DMS 273 (cell line): ENCODE results near the gene ATP6V0E1.
A peak's percentile ranks its signal among the peaks of the same experiment; 100 is the strongest.

ENCODE experiments used
- DNase-seq: peaks from one replicate; lab custom pipeline; 2025; ENCODE audit not compliant: unreplicated experiment; lab: John Stamatoyannopoulos, UW

ATP6V0E1 gene

DNA sequence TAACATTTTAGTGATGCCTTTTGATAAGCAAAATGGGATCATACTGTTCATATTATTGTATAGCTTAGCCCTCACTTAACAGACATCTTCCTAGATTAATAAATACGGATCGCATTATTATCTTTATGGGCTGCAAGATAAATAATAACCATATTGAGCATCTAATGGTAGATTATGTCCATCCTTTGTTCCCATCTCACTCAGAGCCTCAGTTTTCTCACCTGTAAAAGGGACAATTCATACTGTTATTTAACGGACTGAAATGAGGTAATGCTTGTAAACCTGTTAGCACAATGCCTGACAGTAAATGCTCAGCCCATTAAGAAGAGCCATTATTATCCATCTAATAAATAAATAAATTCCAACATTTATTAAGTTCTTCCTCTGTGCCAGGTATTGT lies 27.3 kb upstream of the ATP6V0E1 start:
- DNase-seq = no peak

DNA sequence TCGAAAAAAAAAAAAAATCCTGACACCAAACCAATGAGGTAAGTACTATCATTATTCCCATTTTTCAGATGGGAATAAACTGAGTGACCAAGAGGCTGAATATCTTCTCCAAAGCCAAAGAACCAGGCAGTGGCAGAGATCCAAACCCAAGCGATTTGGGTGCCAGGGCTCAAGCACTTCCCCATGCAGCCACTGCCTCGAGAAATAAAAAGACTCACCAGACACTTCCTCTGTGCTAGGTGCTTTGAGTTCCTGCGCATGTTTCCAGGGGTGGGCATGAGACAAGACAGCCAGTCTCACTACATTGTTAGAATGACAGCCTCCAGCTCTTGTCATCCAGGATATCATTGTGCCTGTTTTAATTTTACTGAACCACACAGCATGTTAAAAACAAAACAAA lies 26.6 kb upstream of the ATP6V0E1 start:
- DNase-seq = peak; percentile 18

DNA sequence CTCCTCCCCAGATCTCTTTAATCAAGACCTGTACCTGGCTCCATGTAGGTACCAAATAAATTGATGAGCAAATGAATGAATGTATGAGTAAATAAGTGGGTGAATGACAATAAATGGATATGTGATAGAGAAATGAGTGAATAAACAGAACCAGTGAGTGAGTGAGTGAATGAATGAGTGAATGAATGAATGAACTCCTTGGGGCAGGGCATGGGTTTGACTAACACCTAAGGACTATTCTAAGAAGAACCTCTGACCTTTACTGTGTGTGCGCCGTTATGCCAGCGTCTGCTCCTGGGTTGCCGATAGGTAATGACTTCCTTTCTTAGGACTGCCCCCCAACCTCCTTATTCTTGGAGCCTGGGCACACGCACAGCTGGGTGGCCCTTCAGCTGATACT lies 26.1 kb upstream of the ATP6V0E1 start:
- DNase-seq = no peak

DNA sequence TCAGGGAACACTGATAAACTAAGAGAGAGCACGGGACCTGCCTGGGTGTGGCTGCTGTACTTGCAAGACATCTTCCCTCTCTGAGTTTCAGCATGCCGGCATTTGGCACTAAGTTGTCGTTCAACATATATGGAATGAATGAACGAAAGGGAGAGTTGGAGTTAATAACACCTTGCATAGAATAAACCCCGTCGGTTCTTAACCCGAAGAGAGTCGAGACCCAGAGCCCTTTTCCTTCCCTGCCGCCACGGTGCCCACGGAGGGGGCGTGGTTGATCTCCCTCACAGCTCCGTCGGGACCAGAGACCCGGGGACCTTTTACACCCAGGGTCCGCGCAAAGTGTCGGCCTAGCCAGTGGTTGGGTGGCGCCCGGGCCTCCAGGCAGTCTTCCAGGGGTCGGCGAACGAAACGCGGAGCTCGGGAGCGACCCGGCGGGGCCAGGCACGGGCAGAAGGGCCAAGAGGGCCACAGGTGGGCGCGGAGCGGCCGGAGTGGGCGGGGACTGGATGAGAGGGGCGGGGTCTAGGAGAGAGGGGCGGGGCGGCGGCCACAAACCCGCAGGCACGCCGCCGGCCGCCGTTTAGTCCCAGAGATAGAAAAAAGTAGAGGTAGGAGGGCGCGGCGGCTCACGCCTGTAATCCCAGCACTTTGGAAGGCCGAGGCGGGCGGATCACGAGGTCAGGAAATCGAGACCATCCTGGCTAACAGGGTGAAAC lies 25.1 kb upstream of the ATP6V0E1 start:
- DNase-seq = peak; percentile 78

DNA sequence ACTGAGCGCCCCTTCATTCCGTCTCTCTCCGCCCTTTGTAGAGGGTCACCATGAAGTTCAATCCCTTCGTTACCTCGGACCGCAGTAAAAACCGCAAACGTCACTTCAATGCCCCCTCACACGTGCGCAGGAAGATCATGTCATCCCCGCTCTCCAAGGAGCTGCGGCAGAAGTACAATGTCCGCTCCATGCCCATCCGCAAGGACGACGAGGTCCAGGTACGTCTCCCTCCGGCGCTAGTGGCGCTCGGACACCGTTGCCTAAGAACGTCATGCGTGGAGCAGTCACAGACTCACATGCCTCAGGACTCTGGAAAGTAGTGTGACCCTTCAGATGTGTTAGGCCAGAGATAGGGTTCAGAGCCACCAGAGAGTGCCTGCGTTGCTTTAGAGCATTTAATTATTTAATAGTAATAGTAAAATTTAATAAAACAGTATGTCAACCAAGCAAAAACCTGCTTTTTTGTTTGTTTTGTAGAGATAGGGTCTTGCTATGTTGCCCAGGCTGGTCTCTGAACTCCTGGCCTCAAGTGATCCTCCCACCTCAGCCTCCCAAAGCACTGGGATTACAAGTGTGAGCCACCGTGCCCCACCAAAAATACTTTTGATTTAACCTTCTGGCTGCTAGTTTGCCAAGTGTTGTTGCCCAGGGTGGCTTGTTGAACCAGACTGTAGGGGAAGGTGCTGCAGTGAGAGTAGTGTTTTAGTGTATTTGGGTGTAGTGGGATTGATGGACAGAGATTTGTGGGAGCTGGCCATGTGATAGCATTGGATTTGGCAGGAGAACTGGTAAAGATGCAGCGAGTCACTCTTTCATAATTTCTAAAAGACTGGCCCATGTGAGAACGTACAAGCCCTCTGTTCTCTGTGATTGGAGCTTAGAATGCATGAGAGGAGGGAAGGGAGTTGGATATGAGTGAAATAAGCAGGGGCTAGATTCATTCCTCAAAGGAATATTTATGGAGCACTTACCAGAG lies 23.5 kb upstream of the ATP6V0E1 start:
- DNase-seq = no peak

DNA sequence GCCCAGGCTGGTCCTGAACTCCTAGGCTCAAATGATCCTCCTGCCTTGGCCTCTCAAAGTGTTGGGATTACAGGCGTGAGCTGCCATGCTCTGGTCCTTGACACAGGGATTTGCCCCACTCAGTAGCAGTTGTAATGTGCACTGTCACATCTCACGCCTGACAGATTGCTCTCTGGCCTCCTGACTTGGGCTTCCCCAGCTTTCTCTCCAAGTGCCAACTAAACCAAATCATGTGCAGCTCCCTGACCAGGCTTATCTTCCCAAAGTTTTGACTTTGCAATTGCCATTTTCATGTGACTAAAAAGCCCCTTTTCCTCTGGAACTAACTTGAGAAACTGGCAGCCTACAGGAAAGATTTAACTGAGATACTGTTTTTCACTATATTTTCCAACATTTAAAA lies 13.7 kb upstream of the ATP6V0E1 start:
- DNase-seq = no peak

DNA sequence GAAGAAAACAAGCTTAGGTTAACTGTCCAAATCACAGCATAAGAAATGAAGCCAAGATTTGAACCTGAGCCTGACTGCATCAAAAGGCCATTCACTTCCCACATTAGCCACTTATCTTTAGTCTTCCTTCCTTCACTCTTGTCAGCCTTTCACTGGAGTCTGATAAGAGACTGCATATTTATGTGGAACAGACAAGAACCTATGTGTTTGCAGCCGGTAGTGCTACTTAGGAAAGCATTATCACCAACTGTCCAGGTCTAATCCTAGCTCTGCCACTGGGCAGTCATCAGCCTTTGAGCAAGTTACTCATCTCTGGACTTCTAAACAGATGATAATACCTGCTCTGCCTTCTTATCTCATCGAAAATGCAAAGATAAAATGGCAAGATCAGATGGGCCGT lies 12.1 kb upstream of the ATP6V0E1 start:
- no peak for DNase-seq

DNA sequence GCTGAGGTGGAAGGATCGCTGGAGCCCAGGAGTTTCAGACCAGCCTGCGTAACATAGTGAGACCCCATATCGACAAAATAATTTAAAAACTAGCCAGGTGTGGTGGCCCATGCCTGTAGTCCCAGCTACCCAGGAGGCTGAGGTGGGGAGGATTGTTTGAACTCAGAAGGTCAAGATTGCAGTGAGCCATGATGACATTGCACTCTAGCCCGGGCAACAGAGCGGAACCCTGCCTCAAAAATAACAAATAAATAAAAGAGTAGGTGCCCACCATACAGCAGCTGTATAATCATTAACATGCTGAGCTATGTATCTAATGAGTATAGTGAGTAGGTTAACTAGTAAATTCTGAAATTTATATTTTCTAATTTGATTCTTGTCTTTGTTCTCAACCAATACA lies 11.0 kb upstream of the ATP6V0E1 start:
- no peak for DNase-seq

DNA sequence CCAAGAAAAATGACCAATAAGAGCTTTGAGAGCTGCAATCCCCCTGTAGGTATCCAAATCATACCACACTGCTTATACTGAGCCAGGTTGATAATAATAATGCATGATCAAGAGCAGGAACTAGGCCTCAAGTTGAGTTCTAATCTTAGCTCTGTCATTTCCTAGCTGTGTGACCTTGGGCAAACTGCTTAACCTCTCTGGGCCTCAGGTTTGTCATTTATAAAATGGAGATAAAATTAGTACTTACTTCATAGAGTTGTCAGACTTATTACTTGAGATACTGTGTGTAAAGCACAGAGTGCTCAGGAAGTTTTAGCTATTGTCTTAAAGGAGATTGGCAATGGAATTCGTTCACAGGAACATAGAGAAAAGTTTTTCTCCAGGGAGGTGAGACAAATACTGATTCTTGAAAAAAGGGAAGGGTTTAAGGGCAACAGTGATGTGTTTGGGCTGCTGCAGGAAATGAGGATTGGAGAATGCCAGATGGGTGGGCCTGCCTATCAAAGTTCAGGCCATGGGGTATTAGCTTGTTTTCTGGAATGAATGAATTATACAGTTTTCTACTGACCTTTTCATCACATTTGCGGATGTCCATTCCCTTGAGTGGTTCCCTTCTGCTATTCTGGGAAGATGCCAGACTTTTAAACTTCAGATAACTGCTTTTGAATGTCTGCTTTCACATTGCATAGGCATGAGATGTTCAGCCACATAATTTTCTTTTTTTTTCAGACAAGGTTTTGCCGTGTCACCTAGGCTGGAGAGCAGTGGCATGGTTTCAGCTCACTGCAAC lies 10.2 kb upstream of the ATP6V0E1 start:
- DNase-seq = no peak

DNA sequence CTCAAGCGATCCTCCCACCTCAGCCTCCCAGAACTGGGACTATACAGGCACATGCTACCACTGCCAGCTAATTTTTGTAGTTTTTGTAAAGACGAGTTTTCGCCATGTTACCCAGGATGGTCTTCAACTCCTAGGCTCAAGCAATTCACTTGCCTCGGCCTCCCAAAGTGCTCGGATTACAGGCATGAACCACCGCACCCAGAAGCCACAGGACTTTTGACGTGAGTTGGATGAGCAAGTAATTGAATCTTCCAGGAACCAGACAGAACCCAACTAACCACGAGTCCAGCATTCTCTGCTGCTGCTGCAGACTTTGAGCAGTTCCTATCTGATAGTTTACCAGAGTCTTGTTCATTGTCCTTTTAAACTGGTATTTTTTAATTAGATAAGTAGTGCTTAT lies 9.6 kb upstream of the ATP6V0E1 start:
- no peak for DNase-seq

DNA sequence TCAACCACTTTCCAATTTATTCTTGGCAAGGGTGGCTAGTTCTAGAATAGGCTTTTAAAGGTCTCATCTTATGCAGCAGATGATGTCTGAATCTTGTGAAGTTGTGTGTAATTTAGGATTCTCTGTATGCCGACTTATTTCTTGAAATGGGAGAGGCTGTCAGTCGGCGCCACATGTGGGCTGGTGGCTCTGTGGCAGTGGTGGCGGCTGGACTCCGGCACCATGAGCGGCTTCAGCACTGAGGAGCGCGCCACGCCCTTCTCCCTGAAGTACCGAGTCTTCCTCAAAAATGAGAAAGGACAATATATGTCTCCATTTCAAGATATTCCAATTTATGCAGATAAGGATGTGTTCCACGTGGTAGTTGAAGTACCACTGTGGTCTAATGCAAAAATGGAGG lies 8.3 kb upstream of the ATP6V0E1 start:
- DNase-seq = no peak

DNA sequence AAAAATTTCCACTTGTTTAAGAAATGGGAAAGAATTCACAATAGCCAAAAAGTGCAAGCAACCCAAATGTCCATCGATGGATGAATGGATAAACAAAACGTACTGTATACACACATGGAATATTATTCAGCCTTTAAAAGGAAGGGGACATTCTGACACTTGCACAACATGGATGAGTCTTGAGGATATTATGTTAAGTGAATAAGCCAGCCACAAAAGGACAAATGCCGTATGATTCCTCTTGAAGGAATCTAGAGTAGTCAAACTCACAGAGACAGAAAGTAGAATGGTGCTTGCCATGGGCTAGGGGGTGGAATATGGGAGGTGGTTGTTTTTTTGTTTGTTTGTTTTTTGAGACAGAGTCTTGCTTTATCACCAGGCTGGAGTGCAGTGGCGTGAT lies 3.8 kb upstream of the ATP6V0E1 start:
- no peak for DNase-seq

DNA sequence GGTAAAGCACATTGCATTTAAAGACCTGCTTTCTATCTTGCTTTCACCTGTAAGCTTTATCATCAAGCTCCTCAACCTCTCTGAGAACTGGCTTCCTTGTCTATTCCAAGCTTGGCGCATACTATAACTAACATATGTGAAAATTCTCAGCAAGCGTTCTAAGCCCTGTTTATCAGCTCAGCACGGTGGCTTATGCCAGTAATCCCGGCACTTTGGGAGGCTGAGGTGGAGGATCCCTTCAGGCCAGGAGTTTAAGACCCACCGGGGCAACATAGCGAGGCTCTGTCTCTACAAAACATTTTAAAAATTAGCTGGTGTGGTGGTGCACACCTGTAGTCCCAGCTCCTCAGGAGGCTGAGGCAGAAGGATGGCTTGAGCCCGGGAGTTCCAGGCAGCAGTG lies 1.6 kb upstream of the ATP6V0E1 start:
- DNase-seq = no peak

DNA sequence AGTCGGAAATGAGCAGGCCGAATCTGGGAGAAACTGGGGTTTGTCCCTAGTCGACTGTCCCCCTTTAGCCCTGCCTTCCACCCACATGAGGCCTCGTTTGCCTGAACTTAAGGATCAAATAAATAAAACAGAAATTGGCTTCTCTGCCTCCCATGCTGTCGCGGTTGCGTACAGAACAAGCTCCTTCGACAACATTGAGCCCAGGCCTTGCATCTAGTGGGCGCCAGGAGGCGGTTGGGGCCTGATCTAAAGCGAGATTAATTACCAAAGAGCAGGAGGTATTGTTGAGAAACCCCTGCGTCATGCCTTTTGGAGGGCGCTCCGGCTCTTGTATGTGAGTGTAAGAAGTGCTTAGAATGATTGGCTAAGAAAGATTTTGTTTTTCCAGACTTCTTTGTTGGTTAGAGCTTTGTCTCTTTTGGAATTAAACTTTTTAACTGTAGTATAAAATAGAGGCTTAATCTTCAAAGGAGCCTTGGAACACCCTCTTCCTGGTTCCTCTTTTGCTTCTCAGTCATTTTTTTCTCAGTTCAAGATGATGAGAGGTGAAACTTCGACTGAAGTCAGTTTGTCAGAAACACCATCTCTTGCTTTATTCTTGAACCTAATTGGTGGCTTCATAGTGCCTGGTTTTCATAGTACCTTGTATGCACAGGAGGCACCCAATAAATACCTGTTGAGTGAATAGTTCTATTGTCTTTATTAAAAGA lies 828 bp downstream of the ATP6V0E1 start:
- peak; percentile 94 for DNase-seq

DNA sequence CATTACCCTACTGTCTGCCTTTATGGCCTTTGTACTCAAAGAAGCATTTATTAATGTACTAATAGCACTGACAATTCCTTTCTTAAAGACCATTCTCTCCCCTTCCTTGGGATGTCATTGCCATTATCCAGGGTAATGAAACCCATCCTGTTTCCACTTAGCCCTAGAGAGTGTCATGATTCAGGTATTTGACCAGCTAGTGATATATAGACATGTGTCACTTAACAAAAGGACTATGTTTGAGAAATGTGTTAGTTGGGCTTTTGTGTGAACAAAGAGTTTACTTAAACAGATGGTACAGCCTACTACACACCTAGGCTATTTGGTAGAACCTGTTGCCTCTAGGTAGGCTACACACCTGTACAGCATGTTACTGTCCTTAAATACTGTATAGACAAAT lies 2.0 kb downstream of the ATP6V0E1 start:
- no peak for DNase-seq

DNA sequence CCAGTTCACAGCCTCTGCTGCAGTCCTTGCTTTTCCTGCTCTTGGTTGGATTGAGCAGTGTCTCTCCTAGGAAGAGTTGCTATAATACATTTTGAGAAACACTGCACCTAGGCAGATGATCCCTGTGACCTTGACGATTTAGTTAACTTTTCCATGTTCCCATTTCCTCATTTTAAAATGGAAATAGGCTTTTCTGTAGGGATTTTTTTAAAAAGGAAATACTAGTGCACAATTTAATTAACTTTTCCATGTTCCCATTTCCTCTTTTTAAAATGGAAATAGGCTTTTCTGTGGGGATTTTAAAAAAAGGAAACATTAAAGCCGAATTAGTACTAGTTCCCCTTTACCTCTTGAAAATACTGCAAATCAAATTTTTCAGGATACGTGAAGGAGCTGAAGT lies 4.7 kb downstream of the ATP6V0E1 start:
- no peak for DNase-seq

DNA sequence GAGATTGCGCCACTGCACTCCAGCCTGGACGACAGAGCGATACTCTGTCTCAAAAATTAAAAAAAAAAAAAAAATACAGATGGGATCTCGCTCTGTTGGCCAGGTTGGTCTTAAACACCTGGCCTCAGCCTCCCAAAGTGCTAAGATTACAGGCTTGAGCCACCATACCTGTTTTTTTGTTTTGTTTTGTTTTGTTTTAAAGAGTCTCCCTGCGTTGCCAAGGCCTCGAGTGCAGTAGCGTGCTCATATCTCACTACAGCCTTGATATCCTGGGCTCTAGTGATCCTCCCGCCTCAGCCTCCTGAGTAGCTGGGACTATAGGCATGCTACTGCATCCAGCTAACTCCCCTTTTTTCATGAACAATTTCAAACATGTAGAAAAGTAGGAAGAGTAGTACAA lies 7.2 kb downstream of the ATP6V0E1 start:
- DNase-seq = no peak

DNA sequence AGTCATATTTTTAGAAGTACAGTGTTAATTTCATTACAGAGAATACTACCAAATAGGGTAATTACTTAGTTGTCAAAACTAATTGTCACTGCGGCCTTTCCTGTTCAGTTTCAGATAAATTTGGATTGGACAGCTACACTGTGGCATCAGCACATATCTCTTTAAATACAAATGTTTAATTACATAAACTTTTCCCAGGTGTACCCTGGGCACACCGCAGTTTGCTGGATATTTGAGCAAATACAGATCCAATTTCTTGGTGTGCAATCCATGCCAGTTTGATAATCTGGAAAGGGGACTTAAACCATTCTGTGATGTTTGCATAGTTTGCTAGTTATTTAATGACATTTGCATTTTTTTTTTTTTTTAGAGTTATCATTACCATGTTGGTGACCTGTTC lies 10.8 kb downstream of the ATP6V0E1 start:
- DNase-seq = no peak

DNA sequence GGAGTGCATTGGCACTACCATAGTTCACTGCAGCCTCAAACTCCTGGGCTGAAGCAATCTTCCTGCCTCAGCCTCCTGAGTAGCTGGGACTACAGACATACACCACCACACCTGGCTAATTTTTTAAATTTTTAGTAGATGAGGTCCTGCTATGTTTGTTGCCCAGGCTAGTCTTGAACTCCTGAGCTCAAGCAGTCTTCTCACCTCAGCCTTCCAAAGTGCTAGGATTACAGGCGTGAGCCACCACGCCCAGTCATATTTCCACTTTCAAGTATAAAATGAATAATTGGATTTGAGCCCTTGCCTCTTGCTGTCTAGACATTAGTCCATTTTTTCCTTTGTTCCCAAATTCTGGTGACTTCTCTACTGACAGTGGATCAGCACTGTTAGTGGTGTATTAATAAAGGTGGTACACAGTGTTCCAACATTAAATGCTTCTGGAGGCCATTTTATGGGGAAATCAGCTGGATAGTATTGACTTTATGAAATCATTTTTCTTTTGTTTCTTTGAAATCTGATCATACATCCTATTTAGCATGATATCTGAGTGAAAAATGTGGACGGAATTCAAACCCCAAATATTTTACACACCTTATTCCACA lies 15.9 kb downstream of the ATP6V0E1 start:
- DNase-seq = no peak

DNA sequence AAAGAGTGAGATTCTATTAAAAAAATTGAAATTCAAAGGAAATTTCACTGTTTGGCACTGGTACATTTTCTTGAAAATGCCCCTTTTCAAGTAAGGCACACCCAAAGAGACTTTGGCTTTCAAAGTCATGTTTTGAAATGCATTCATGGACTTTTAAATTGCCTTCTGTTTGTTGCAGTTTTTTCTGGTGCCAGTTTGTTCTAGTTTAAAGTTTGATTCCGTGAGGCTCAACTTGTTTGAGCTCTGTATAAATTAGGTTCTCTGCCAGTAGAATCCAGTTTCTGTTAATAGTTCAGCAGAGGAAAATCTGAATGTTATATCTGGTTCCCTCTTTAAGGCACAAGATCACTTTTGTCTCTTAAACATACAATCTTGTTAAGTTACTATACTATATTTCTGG lies 16.4 kb downstream of the ATP6V0E1 start:
- no peak for DNase-seq
